Transverse colon (tissue), 4 donors: Measurements from ENCODE around the gene BAIAP3. TPM values are rescaled to one million over a fixed set of nuclear protein-coding genes. Genes with fewer than 3 reads are reported as not detected.

Experiments used
- DNase-seq: peaks from one replicate; pipeline ENCODE4 v3.0.0-alpha.2; 2019
- H3K27ac ChIP-seq, 4 donors: fragments of 200-600 bp; sonication (generic); 2 replicates each; pipeline ENCODE4 v1.5.1; 2016 to 2018; ENCODE audit warnings: inconsistent platforms in 4 of 4
- H3K27me3 ChIP-seq: fragments of 200-600 bp; sonication (generic); 2 replicates; pipeline ENCODE4 v1.5.1; 2017; ENCODE audit warnings: inconsistent platforms
- H3K36me3 ChIP-seq, 4 donors: fragments of 200-600 bp; sonication (generic); 2 replicates each; pipeline ENCODE4 v1.5.1; 2017 to 2019; ENCODE audit warnings: inconsistent platforms in 4 of 4
- H3K4me1 ChIP-seq, 4 donors: fragments of 200-600 bp; sonication (generic); 2 replicates each; pipeline ENCODE4 v1.5.1; 2017 to 2020; ENCODE audit warnings: inconsistent platforms in 4 of 4
- H3K4me3 ChIP-seq, 4 donors: fragments of 200-600 bp; sonication (generic); 1 replicate in 1 of 4; 2 replicates in 3 of 4; pipeline versions ENCODE4 v1.5.1 to v1.6.1; 2017 to 2019; ENCODE audit warnings: inconsistent platforms in 4 of 4
- H3K9me3 ChIP-seq, 2 donors: fragments of 200-600 bp; sonication (generic); 2 replicates each; pipeline ENCODE4 v1.5.1; 2017 to 2019; ENCODE audit warnings: inconsistent platforms in 2 of 2
- EP300 ChIP-seq: sonication (generic); formaldehyde crosslinking; IDR thresholded peaks from one replicate; pipeline ENCODE4 v1.6.1; 2017; ENCODE audit warnings: antibody characterized with exemption, low read depth
- POLR2A ChIP-seq: fragments of 450-650 bp; IDR thresholded peaks from one replicate; pipeline ENCODE4 v1.6.1; 2016; ENCODE audit warnings: antibody characterized with exemption, mild to moderate bottlenecking, moderate library complexity
- POLR2AphosphoS5 ChIP-seq, 3 donors: sonication (generic); formaldehyde crosslinking; IDR thresholded peaks; one replicate each; pipeline ENCODE4 v1.6.1; 2016; ENCODE audit warnings: antibody characterized with exemption in 3 of 3
- WGBS, 2 donors: methylation state at CpG; one replicate each; pipeline ENCODE4 v1.1.5; 2018; ENCODE audit warnings: low coverage in 1 of 2; 5-methylcytosine and 5-hydroxymethylcytosine counted together
- in situ Hi-C, 4 donors: fragments of 200-750 bp; cut with MboI; loops; one replicate each; pipeline versions ENCODE4 v1.15.0 to v1.15.1; 2017; ENCODE audit warnings: low sequenced_read_pairs in 3 of 4, low pct_ligation_motif_present in 1 of 4, low pct_unique_long_range_greater_than_20kb in 1 of 4
- intact Hi-C: fragments of 100-400 bp; cut with DNase I; formaldehyde crosslinking; loops from one replicate; pipeline ENCODE4 v1.15.1; 2023; ENCODE audit warnings: low total_unique reads
- total RNA-seq, 4 donors: library from RNA; depleted of rRNA; stranded (reverse); fragments of >200 nt; gene quantifications; one replicate each; pipeline ENCODE4 v1.1.0, GENCODE V29; 2016
- TF ChIP-seq, protein P1 (sequence below), 5 experiments: fragments of 200-600 bp in 3 of 5; fragments of 450-650 bp in 2 of 5; sonication (generic) in 3 of 5; IDR thresholded peaks; 1 replicate in 2 of 5; 2 replicates in 3 of 5; pipeline ENCODE4 v1.5.1; 2016 to 2017; ENCODE audit warnings: antibody characterized with exemption in 5 of 5, inconsistent platforms in 3 of 5, mild to moderate bottlenecking in 2 of 5, moderate library complexity in 1 of 5

BAIAP3 gene
- total RNA-seq, 4 donors from 2014 or later: 7.3 to 190 (median 11.4) TPM

DNA sequence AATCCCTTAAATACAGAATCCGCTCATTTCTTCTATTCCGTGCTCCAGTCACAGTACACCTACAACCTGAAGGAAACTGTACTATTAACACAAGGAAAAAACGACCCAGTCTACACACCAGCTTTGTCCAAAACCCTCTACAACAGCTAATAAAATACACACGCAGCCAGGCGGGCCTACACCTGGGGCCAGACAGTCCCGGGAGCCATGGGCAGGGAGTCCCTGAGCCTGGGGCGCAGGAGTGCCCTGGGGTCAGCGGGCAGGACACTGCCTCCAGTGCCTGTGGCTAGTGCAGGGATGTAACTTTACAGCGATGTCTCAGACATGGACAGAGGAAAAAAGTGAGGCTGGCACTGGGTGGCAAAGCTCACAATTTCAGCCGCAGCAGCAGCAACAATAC lies 46.8 kb downstream of the BAIAP3 start:
- no peaks in the 10 kb centered on the region for H3K27me3 ChIP-seq
- H3K4me3 ChIP-seq: peak overlapping the region in 2 of 4 donors; percentile 52 to 60
- H3K9me3 ChIP-seq: no peaks in the 10 kb centered on the region
- peaks cover 0 to 14% (median 2%) of the 10 kb centered on the region in 4 donors for H3K36me3 ChIP-seq
- TF ChIP-seq POLR2A (no peak), POLR2AphosphoS5 (IDR thresholded peaks at IDR 0.05) (no peak), EP300 (no peak)
- TF ChIP-seq, protein P1, sequence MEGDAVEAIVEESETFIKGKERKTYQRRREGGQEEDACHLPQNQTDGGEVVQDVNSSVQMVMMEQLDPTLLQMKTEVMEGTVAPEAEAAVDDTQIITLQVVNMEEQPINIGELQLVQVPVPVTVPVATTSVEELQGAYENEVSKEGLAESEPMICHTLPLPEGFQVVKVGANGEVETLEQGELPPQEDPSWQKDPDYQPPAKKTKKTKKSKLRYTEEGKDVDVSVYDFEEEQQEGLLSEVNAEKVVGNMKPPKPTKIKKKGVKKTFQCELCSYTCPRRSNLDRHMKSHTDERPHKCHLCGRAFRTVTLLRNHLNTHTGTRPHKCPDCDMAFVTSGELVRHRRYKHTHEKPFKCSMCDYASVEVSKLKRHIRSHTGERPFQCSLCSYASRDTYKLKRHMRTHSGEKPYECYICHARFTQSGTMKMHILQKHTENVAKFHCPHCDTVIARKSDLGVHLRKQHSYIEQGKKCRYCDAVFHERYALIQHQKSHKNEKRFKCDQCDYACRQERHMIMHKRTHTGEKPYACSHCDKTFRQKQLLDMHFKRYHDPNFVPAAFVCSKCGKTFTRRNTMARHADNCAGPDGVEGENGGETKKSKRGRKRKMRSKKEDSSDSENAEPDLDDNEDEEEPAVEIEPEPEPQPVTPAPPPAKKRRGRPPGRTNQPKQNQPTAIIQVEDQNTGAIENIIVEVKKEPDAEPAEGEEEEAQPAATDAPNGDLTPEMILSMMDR (IDR thresholded peaks at IDR 0.05): no peak
- intact Hi-C loops: no loop called here
- WGBS, 2 donors: 81 to 95% methylated on average over 3 to 10 of the region's 10 CpGs
- in situ Hi-C loops: no loop called here
- H3K4me1 ChIP-seq: peaks cover 10 to 19% (median 15%) of the 10 kb centered on the region in 4 donors
- DNase-seq: no peak
- peak overlapping the region in 1 of 4 donors; percentile 25 for H3K27ac ChIP-seq

DNA sequence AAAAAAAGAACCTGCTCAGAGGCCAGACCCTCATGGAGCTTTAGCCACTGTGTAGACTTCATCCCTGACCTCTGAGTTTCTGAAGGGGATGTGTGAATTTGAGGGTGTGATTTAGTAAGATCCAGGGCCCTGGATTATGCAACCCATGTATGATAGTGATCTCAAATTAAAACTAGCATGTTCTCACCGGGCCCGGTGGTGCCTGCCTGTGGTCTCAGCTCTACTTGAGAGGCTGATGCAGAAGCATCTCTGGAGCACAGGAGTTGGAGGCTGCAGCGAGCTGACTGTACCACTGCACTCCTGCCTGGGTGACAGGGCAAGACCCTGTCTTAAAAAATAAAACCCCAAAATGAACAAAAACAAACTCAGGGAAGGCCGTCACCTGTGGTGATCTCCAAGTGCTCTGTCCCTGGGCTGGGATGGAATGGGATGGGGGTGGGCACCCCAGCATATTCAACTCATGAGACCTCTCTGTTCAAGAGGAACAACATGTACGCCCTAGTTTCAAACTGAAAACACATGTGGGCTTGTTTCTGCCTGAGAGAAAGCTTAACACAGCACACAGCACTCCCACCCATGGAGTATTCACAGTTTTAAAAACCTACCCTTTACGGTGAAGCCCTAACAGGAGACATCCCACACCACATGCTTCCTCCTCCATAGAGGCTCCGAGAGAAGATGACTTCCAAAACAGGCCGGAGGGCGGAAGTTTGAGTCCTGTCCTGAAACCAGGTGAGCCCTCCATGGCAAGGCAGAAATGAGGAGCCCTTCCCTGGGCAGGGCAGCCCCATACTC lies 48.4 kb downstream of the BAIAP3 start:
- WGBS, 2 donors: 83% methylated on average over 9 of the region's 9 CpGs; no CpG with 5 or more reads in 1 of the 2 donors
- no peak overlapping the region for H3K27ac ChIP-seq
- intact Hi-C loops: no loop called here
- H3K36me3 ChIP-seq: peaks cover 0 to 14% (median 2%) of the 10 kb centered on the region in 4 donors
- no peaks in the 10 kb centered on the region for H3K9me3 ChIP-seq
- no peaks in the 10 kb centered on the region for H3K27me3 ChIP-seq
- in situ Hi-C loops: no loop called here
- peaks cover 10 to 19% (median 15%) of the 10 kb centered on the region in 4 donors for H3K4me1 ChIP-seq
- DNase-seq: no peak
- H3K4me3 ChIP-seq: no peak overlapping the region
- TF ChIP-seq, protein P1 (IDR thresholded peaks at IDR 0.05): no peak
- TF ChIP-seq EP300: no peak
- TF ChIP-seq POLR2A: no peak
- no peak for TF ChIP-seq POLR2AphosphoS5 (IDR thresholded peaks at IDR 0.05)

DNA sequence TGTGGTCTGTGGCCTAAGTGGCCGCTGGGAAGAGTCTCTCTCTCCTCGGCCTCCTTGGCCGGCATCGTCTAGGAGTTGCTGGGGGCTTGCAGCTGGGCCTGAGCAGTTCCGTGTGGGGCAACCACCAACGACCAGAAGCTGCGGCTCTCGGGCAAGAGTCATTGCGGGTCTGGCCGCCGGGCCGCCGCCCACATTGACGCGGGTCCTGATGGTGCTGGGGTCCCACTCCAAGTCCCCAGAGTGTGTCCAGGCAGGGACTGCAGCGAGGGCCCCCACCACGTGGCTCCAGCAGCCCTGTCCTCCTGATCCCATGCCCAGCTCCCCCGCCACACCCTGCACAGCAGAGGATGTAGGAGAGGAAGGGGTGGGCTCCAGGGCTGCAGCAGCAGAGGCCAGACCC lies 50.1 kb downstream of the BAIAP3 start:
- Histone ChIP-seq H3K4me3 (no peak overlapping the region), H3K27ac (no peak overlapping the region), H3K9me3 (no peaks in the 10 kb centered on the region), H3K36me3 (peaks cover 0 to 14% (median 2%) of the 10 kb centered on the region in 4 donors), H3K27me3 (no peaks in the 10 kb centered on the region), H3K4me1 (peaks cover 8 to 16% (median 11%) of the 10 kb centered on the region in 4 donors)
- DNase-seq: no peak
- 93% methylated on average over 3 of the region's 18 CpGs; no CpG with 5 or more reads in 1 of the 2 donors for WGBS, 2 donors
- intact Hi-C loops: no loop called here
- no peak for TF ChIP-seq POLR2A
- TF ChIP-seq, protein P1 (IDR thresholded peaks at IDR 0.05): no peak
- no peak for TF ChIP-seq EP300
- TF ChIP-seq POLR2AphosphoS5 (IDR thresholded peaks at IDR 0.05): no peak
- in situ Hi-C loops: no loop called here

DNA sequence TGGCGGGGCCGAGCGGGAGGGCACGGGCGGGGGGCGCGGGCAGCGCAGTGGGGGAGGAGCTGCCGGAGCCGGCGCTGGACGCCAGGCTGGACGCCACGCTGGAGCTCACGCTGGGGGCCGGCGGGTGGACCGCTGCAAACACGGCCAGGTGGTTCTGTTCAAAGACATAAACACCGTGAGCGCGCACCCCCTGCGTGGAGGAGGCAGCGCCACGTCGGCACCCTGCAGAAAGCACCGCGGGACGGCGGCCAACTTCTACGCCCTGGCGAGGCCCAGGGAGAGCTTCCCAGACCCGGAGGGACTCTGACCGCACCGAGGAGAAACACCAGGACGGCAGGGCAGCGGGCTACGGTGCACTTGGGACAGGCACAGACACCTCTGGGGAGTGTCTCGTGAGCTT lies 51.8 kb downstream of the BAIAP3 start:
- 98% methylated on average over 39 of the region's 39 CpGs; no CpG with 5 or more reads in 1 of the 2 donors for WGBS, 2 donors
- DNase-seq: no peak
- TF ChIP-seq POLR2AphosphoS5 (IDR thresholded peaks at IDR 0.05): no peak
- TF ChIP-seq, protein P1 (IDR thresholded peaks at IDR 0.05): no peak
- no peak for TF ChIP-seq POLR2A
- no peak for TF ChIP-seq EP300
- Histone ChIP-seq H3K27ac (no peak overlapping the region), H3K4me1 (peaks cover 0 to under 1% (median under 1%) of the 10 kb centered on the region in 4 donors), H3K36me3 (peaks cover 0 to 19% (median 6%) of the 10 kb centered on the region in 4 donors), H3K4me3 (no peak overlapping the region), H3K9me3 (no peaks in the 10 kb centered on the region), H3K27me3 (no peaks in the 10 kb centered on the region)
- intact Hi-C loops: no loop called here
- in situ Hi-C loops: no loop called here
